Stimulated activated CD4-positive, alpha-beta T cell treated with anti-CD3 and anti-CD28 coated beads, Interleukin-12 subunit alpha, Interleukin-12 subunit beta, amount 100 ng/mL, for 4 hours (primary cell): ENCODE results near the gene AAK1.
"Not testable (repeated sequence)": the region's sequence is repeated elsewhere in the genome, so short reads cannot be mapped to it uniquely, and the experiment has no call there.

Experiments used
- DNase-seq: peaks from one replicate; pipeline ENCODE4 v3.0.0-alpha.2; 2020

Gene AAK1

GRCh38 chr2:69592511-69592910 is 51.0 kb downstream of the AAK1 start:
- no peak for DNase-seq

DNA sequence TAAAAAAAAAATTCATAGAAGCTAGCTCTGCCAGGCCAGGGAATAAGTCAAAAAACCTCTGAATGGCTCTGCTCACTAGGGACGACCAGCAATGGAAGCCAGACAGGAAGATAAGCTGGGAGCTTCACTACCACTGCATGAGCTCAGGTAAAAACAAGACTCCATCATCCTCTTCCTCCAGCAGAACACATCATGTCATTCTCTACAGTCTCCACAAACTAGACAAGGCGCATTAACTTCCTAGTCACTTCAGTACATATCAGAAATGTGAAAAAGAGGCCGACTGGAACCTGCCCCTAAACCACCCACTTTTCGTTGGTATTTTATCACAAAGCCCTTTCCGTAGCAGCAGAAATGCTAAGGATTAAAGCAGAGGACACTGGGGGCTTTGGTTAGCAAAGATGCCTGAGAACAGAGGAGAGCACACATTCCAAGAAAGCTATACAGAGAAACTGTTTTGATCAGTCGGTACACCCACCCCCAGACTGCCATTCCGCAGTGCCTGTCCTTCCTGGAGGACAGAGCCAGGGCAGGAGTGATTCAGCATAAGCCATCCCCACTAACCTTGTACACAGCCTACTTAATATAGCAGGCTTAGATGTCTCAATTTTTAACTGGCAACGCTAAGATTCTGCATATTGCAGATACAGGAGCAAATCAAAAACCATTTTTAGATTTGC is 53.4 kb downstream of the AAK1 start:
- DNase-seq: no peak

DNA sequence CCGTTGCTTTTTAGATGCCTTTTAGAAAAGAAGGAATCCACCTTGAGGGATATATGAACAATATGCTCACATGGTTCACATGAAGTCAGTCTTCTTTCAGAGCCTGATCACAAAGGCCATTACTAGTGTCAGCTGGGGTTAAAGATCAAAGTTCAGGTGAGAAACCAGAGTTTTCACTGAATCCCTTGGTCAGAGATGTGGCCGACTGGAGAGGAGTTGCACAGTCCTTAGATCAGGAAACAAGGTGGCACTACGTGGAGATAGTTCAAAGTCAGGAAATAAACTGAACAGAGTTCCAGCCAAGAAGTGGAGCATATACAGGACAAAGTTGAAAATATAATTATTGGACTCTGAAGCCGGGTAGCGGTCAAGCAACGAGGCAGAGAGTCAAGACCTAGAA is 54.6 kb downstream of the AAK1 start:
- no peak for DNase-seq

DNA sequence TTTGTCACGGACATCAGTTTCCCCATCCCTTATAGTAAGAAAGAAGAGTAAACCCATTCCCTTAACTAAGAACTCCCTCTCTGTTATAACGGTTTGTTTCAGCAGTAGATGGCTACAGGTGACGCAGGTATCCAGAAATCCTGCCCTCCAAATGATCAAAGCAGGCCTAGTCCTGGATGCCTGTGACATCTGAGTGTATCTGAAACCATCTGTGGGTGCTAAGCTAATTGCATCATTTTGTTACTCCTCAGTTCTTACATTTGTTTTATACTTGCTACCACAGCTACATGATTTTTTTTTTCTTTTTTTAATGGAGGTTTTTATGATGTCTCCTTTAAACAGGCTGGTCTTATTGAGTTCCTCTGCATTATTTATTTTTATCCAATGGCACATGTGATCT is 55.1 kb downstream of the AAK1 start:
- DNase-seq: no peak

DNA sequence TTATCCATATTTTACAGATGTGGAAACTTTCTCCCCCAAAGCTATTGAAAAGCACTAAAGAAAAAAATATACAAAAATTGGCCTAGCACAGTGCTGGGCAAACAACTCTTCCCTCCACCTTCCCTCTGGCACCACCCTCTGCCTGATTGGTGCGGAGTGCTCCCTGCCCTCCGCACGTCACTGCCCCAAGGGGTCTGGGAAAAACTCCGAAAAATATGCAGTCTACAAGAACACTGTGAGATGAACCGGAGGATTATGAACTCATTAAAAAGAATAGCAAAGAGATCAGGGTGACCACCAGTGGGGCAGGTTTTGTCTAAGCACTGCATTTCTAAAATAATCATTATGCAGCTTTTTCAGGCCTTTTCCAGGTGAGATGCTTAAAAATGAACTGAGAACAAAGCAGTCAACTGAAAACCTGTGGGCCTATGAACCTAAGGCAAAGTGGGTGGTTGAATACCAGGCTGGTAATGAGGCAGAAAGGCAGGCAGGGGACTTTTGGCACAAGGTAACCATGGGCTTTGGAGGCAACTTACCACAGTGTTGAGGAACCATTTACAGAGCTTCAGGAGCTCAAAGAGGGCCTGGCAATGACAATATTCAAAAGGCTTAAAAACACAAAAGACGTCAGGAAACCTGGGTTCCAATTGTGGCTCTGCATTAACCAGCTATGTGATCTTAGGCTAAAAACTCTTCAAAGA is 57.5 kb downstream of the AAK1 start:
- DNase-seq: no peak

- no peak for DNase-seq
These were observed 59.2 kb downstream of the AAK1 start for GRCh38 chr2:69584127-69584889.

DNA sequence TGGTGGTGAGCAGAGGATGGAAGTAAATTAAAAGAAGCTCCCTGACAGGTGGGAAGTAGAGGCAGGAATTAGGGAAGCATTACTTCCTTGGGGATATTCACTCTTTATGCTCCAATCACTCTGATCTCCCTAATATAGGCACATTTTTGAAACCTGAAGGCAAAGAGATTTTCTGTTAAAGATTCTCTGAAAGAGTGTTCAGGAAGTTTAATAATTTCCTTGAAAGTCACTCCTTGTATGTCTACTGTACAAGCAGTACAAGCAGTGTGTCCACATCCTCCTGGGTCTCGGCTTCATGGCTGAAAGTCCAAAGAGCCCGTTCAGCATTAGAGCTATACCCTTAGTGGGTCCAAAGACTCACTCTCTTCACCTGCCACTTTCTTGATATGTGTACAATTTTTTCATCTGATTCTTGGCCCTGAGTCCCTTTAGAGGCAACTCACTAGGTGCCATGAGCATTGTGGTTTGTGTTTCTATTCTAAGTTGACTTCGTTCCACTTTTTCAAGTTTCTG is 60.2 kb downstream of the AAK1 start:
- DNase-seq: no peak

- no peak for DNase-seq
These were observed 60.9 kb downstream of the AAK1 start for GRCh38 chr2:69582582-69583176.

DNA sequence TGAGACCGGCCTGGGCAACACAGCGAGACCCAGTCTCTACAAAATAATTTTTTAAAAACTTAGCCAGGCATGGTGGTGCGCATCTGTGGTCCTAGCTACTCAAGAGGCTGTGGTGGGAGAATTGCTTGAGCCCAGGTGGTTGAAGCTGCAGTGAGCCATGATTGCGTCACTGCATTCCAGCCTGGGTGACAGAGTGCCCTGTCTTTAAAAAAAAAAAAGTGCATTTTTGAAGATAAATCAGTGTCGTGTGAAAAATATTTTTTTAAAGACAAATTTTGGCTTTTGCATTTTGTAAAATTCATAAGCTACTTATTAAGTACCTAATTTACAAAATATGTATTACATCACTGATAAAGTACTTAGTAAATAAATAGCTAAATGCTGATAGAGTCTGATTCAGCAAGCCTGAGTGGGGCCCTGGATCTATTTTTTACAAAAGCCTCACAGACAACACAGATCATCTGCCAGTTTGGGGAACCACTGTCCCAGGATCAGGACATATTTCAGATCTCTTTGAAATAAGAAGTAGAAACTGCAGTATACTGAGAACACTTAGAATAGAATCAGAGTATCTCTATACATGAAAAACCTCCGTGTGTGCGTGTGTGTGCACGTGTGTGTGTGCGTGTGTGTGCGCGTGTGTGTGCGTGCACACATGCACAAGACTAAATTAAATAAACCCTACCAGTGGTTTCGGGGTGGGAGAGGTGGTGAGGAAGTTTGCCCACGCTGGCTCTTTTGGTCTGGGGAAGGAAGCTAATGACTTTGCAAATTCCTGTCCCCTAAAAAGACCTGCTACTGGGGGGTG is 61.6 kb downstream of the AAK1 start:
- no peak for DNase-seq

DNA sequence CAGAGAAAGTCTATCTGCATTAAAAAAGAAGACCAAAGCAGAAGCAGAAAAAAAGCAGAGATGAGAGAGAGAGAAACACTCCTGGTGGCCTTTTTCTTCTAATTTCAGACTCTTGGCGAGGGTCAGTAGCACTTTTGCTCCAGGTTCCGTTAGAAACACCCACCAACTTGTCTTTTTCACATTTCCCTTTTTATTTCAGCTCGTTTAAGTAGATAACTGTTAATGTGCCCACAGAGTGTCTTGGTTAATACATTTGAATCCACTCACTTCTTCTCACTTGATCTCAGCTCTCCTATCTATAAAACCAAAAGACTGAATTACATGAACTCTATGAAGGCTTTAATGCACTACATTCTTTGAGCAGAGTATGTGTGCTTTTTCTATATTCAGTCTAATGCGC is 63.1 kb downstream of the AAK1 start:
- DNase-seq: no peak

- no peak for DNase-seq
These were observed 64.0 kb downstream of the AAK1 start for GRCh38 chr2:69579536-69579935.

GRCh38 chr2:69578198-69578540 is 65.4 kb downstream of the AAK1 start:
- no peak for DNase-seq

- DNase-seq: no peak
These were observed 65.9 kb downstream of the AAK1 start for GRCh38 chr2:69577467-69578197.

GRCh38 chr2:69576880-69577279 is 66.7 kb downstream of the AAK1 start:
- DNase-seq: no peak

GRCh38 chr2:69575926-69576325 is 67.6 kb downstream of the AAK1 start:
- DNase-seq: no peak

DNA sequence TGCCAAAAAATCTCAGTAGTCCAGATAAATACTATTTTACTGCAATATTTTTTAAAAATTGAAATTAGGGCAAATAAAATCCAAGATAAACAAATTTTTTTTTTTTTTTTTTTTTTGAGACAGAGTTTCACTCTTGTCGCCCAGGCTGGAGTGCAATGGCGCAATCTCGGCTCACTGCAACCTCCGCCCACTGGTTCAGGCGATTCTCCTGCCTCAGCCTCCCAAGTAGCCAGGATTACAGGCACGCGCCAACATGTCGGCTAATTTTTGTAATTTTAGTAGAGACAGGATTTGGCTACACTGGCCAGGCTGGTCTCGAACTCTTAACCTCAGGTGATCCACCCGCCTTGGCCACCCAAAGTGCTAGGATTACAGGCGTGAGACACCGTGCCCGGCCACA is 68.2 kb downstream of the AAK1 start:
- DNase-seq: not testable (repeated sequence)

DNA sequence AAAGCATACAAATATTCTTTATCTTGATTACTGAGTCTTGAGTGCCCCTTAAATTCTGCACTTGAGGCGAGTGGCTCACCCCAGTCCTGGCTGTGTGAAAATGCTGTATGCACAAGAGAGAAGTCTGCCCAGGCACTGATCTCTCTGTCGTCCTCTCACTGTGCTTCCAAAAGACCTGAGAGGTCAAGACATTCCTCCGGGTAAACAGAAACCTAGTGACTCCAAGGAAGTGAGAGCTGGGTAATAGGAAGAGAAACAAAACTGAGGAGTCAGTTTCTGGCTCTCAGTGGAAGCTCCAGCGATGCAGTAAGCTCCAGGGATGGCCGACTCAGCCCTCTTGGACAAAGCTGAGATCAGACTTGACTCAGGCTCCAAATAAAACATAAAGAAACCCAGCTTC is 70.9 kb downstream of the AAK1 start:
- no peak for DNase-seq

- DNase-seq: no peak
These were observed 72.3 kb downstream of the AAK1 start for GRCh38 chr2:69571189-69571588.

- DNase-seq: no peak
These were observed 73.1 kb downstream of the AAK1 start for GRCh38 chr2:69570474-69570873.

DNA sequence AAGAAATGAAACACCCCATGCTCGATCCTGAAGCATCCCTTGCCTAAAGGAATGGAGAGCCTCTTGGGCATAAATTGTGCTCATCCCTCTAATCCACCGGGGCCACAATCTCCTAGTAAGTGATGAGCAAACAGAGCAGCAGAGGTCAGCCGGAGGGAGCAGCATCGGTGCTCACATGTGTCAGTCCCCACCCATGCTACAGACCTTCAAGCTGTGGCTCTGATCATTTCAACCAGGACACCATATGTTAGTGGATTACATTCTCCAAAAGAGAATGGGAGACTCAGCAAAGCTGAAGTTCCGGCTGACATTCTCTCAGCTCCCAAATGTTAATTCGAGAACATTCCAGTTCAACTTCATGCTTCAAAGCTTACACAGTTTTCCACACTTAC is 75.6 kb downstream of the AAK1 start:
- no peak for DNase-seq

DNA sequence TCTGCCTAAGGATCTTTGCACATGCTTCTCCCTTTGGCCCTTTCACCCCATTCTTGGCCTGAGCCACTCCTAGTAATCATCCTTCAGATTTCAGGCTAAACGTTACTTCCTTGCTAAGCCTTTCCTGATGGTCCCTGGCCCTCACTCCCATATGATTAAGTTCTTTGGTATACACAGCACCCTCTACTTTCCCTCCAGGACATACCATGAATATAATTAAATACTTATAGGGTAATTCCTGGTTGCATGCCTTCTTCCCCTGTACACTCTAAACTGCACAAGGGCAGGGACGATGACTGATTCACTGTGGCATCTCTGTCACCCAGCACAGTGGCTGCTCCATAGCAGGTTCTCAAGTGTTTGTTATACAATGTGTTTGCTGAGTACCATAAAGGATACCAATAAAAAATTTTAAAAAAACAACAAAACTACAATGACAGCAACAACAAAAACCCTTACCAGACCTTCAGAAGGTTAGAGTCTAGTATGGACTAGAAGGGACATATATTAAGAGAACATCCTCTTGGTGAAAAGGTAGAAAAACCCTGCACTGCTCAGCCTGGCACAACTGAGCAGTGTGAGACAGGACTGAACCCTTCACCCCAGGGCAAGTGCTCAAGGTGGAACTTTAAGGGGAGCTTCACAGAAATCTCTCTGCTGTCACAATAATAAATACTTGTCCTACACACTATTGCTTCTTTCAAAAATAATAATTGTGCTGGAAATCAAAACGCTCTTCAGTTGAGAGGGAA is 76.2 kb downstream of the AAK1 start:
- no peak for DNase-seq
